Smooth muscle cell of the brain vasculature (primary cell): ENCODE results near the gene SLC22A7.
"Not testable (repeated sequence)": the region's sequence is repeated elsewhere in the genome, so short reads cannot be mapped to it uniquely, and the experiment has no call there.

ENCODE experiments used
- DNase-seq: peaks from one replicate; pipeline ENCODE4 v3.0.0-alpha.2; 2012; ENCODE audit warnings: low read depth, low spot score

Gene SLC22A7

DNA sequence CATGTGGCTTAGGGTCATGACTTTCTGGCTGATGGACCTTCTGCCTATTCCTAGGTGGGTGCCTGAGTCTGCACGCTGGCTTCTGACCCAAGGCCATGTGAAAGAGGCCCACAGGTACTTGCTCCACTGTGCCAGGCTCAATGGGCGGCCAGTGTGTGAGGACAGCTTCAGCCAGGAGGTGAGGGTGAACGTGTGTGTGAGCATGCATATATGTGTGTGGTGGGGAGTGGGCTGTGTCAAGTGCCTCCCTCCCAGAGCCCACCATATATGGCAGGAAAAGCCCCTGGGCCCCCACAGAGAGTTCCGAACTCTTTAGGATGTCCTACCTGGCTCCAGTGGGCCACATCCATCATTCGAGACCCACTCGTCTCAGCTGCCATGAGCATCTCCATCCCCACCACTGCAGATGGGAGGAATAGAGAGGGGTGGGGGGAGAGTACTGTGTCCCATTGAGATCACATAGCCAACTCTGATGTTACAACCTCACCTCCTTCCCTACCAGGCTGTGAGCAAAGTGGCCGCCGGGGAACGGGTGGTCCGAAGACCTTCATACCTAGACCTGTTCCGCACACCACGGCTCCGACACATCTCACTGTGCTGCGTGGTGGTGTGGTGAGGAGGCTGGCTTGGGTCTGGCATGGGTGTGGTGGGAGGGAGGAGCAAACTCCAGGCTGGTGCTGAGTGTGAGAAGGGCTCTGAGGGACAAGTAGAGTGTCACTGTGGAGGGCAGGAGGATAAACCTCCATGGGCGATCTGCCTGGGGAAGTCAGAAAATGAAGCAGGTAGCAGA, 3.2 kb downstream of the SLC22A7 start:
- no peak for DNase-seq

DNA sequence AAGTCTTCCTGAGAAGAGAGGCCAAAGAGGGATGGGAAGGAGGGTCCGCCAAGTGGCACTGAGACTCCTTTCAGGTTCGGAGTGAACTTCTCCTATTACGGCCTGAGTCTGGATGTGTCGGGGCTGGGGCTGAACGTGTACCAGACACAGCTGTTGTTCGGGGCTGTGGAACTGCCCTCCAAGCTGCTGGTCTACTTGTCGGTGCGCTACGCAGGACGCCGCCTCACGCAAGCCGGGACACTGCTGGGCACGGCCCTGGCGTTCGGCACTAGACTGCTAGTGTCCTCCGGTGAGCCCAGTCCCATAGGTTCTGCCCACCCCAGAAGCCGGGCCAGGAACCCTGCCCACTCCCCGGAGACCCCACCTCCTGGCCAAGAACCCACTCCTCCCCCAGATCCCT, 4.1 kb downstream of the SLC22A7 start:
- no peak for DNase-seq

GRCh38 chr6:43303006-43303405, 4.9 kb downstream of the SLC22A7 start:
- not testable (repeated sequence) for DNase-seq

DNA sequence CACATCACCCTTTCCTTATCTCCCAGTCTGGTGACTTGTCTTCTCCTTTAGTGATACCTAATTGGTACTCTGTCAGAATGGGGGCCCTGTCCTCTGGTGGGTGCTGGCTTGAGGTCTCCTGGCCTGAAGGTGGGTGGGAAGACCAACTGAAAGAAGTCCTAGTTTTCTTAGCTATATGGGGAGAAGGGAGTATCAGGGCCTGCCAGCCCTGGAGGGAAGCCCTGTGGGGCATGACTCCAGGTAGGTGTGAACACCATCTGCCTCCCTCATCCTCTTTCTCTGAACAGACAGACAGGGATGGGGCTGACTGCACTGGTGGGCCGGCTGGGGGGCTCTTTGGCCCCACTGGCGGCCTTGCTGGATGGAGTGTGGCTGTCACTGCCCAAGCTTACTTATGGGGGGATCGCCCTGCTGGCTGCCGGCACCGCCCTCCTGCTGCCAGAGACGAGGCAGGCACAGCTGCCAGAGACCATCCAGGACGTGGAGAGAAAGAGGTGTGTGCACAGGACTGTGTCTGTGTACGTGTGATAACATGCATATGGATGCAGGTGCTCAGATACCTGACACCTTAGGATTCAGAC, 5.8 kb downstream of the SLC22A7 start:
- DNase-seq = no peak

GRCh38 chr6:43304361-43304760, 6.3 kb downstream of the SLC22A7 start:
- DNase-seq = no peak

GRCh38 chr6:43304882-43305281, 6.8 kb downstream of the SLC22A7 start:
- no peak for DNase-seq

DNA sequence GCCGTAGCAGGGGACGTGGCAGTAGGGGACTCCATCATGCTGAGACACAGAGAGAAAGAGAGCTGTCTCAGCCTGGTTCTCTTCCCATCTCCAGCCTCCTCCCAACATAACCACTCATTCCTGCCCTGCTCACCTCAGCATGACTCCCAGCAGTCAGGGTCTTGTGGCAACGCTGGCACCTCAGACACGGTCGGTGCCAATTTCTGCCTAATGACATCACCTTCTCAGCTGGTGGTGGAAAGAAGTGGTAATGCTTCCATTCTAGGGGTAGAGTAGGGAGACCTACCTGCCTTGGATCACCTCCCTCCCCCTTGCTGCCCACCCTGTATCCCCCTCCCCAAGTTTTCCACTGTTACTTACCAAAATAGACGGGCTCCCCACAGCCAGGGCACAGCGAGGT, 8.0 kb downstream of the SLC22A7 start:
- no peak for DNase-seq

- no peak for DNase-seq
Measured at GRCh38 chr6:43307451-43308100, 9.5 kb downstream of the SLC22A7 start.

- DNase-seq = no peak
Measured at GRCh38 chr6:43308101-43308989, 10.3 kb downstream of the SLC22A7 start, which contains the start of gene CRIP3. Gene CRIP3, minus strand, starts transcription at chr6:43308826. Its CDS starts 34 bp downstream, at chr6:43308792.

GRCh38 chr6:43308990-43309477, 11.0 kb downstream of the SLC22A7 start:
- no peak for DNase-seq

DNA sequence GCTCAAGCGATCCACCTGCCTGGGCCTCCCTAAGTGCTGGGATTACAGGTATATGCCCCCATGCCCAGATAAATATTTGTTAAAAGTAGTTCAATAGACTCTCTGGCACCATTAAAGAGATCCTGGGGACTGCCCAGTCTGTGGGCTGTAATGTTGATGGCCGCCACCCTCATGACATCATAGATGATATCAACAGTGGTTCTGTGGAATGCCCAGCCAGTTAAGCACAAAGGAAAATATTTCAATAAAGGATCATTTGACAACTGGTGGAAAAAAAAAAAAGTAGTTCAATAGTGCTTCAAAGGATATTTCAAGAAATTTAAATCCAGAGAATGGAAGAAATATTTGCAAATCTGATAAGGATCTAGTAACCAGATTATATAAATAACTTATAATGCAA, 12.1 kb downstream of the SLC22A7 start:
- no peak for DNase-seq

DNA sequence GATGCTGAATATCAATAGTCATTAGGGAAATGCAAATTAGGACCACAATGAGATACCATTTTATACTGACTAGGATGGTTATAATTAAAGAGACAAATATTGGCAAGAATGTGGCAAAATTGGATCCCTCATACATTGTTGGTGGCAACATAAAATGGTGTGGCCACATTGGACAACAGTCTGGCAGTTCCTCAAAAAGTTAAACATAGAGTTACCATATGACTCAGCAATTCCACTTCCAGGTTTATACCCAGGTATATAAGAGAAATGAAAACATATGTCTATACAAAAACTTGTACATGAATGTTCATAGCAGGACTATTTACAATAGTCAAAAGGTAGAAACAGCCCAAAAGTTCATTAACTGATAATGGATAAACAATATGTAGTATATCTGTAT, 12.6 kb downstream of the SLC22A7 start:
- no peak for DNase-seq

GRCh38 chr6:43311666-43312065, 13.6 kb downstream of the SLC22A7 start:
- no peak for DNase-seq

DNA sequence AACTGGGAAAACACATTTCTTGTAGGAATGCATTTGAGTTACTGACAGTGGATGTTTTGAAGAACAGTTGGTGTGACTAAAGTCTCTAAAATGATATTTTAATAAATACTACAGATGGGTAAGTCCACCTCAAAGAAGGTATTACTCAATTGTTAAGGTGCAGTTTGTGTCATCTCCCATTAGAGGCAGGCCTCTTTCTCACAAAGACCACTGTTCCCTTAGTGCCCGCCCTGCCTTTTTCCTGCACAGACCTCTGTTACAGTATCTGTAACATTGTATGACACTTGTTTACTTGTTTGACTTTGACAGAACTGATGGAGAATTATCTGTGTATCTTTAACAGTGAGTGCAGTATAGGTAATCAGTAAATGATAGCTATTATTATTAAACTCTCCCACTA, 15.8 kb downstream of the SLC22A7 start:
- DNase-seq = no peak

- DNase-seq = no peak
Measured at GRCh38 chr6:43318011-43318410, 20.0 kb downstream of the SLC22A7 start.

GRCh38 chr6:43325876-43326275, 27.8 kb downstream of the SLC22A7 start:
- no peak for DNase-seq

DNA sequence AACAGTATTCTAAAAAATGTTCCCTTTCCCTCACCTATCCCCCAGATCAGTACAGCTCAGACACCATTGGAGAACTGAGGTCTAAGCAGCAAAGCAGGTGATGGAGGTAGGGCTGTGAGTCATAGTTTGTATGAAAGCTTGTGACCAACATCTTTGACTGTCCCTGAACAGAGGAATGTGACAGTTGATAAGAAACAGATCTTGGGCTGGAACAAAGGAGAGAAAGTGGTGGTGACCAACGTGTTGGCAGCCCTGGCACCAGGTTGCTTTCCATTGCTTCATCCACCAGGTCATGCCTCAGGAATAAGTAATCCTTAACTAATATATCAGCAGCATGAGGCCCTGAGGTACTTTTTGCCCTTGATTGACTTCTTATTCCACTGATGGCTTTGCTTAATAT, 30.5 kb downstream of the SLC22A7 start:
- DNase-seq = no peak

GRCh38 chr6:43331470-43331869, 33.4 kb downstream of the SLC22A7 start:
- DNase-seq = no peak

GRCh38 chr6:43331891-43332290, 33.8 kb downstream of the SLC22A7 start:
- DNase-seq = no peak

DNA sequence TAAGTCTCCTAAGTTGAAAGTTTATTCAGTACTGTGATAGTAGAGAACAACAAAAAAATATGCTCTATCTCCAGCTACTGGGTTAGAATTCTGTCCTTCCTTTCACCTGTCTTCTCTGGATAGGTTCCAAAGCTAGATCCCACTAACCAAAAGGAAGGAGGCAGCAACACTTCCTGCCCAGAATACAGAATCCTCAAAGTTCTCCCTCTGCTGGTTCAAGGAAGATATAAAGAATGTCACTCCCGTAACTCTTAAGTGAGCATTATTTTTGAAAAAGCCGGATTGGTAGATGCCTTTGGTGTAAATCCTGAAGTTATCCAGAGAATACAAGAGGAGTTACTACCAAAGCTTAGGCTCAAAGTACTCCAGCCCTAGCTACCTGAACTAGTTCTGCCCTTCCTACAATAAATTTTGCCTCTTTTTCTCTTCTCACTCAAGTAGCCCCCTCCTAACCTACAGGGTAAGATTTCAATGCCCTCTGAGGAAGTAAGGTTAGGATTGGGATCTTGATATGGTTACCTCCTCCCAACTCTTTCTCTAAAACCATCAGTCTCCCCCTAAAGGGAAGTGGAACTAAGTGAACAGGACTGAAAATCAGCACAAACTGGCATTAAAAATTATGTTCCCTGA, 36.5 kb downstream of the SLC22A7 start:
- peak; percentile 37 for DNase-seq

DNA sequence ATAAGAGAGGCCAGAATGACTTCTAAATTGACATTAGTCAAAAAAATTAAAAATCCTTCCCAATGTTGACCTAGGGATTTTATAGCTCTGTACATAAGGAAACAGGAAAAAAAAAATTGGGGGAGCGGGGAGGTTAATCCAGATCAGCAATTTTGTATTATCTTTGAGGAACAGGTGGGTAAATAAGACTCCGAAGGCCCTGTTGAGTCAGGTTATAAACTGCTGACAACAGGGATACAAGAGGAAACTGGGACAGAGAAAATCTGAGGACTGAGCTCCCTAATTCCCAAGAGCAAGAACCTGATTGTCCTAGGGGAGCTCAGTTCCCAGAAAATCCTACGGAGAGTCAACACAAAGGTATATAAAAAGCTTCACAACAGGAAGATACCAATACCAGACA, 37.4 kb downstream of the SLC22A7 start:
- DNase-seq = no peak
